HepG2 (cell line): ENCODE results near the gene LIPT2. TPM values are rescaled to one million over a fixed set of nuclear protein-coding genes. Genes with fewer than 3 reads are reported as not detected.

ENCODE experiments used
- GATAD2A ChIP-seq: IDR thresholded peaks from 2 replicates; pipeline ENCODE4 v1.6.1; 2016
- KDM2A ChIP-seq: sonication (generic); formaldehyde crosslinking; IDR thresholded peaks from 2 replicates; pipeline ENCODE4 v1.4.0; 2020; ENCODE audit warnings: low read depth, missing genetic modification reagents, borderline replicate concordance
- KLF12 ChIP-seq: sonication (generic); formaldehyde crosslinking; IDR thresholded peaks from 2 replicates; pipeline ENCODE4 v1.4.0; 2020; ENCODE audit warnings: missing genetic modification reagents, borderline replicate concordance
- KLF15 ChIP-seq: sonication (generic); formaldehyde crosslinking; IDR thresholded peaks from 2 replicates; pipeline ENCODE4 v1.8.1; 2023; ENCODE audit warnings: borderline replicate concordance, mild to moderate bottlenecking, inconsistent platforms, missing genetic modification reagents, mixed read lengths
- ONECUT2 ChIP-seq: sonication (generic); formaldehyde crosslinking; IDR thresholded peaks from 2 replicates; pipeline ENCODE4 v1.4.0; 2020; ENCODE audit warnings: missing genetic modification reagents
- PAWR ChIP-seq: sonication (generic); formaldehyde crosslinking; IDR thresholded peaks from 2 replicates; pipeline ENCODE4 v1.4.0; 2020; ENCODE audit warnings: missing genetic modification reagents, mild to moderate bottlenecking, borderline replicate concordance
- PRDM10 ChIP-seq: sonication (generic); formaldehyde crosslinking; IDR thresholded peaks from 2 replicates; pipeline ENCODE4 v1.4.0; 2020; ENCODE audit warnings: low read depth, missing genetic modification reagents
- TSC22D2 ChIP-seq: sonication (generic); formaldehyde crosslinking; IDR thresholded peaks from 2 replicates; pipeline ENCODE4 v1.5.1; 2020; ENCODE audit warnings: missing genetic modification reagents, mild to moderate bottlenecking, borderline replicate concordance
- YY1 ChIP-seq: IDR thresholded peaks from 2 replicates; pipeline ENCODE4 v1.6.1; 2011; ENCODE audit warnings: low read length, low read depth, moderate library complexity, mild to moderate bottlenecking; ENCODE audit not compliant: insufficient read depth, insufficient replicate concordance
- ZBTB2 ChIP-seq: sonication (generic); formaldehyde crosslinking; IDR thresholded peaks from 2 replicates; pipeline ENCODE4 v1.8.0; 2022; ENCODE audit warnings: low read depth, missing genetic modification reagents
- ZNF143 ChIP-seq: sonication (generic); formaldehyde crosslinking; IDR thresholded peaks from 2 replicates; pipeline ENCODE4 v1.4.0; 2020; ENCODE audit warnings: missing genetic modification reagents
- ZNF460 ChIP-seq: sonication (generic); formaldehyde crosslinking; IDR thresholded peaks from 2 replicates; pipeline ENCODE4 v1.5.1; 2020; ENCODE audit warnings: missing genetic modification reagents, mild to moderate bottlenecking, borderline replicate concordance
- ZNF512 ChIP-seq: sonication (generic); formaldehyde crosslinking; IDR thresholded peaks from 2 replicates; pipeline ENCODE4 v1.4.0; 2020; ENCODE audit warnings: mild to moderate bottlenecking, missing genetic modification reagents
- ZNF570 ChIP-seq: sonication (generic); formaldehyde crosslinking; IDR thresholded peaks from 2 replicates; pipeline ENCODE4 v1.4.0; 2020; ENCODE audit warnings: mild to moderate bottlenecking, missing genetic modification reagents, borderline replicate concordance
- ZNF572 ChIP-seq: sonication (generic); formaldehyde crosslinking; IDR thresholded peaks from 2 replicates; pipeline ENCODE4 v1.5.1; 2020; ENCODE audit warnings: mild to moderate bottlenecking, missing genetic modification reagents
- ZNF609 ChIP-seq: sonication (generic); formaldehyde crosslinking; IDR thresholded peaks from 2 replicates; pipeline ENCODE4 v1.4.0; 2020; ENCODE audit warnings: mild to moderate bottlenecking, missing genetic modification reagents, borderline replicate concordance
- ZNF749 ChIP-seq: sonication (generic); formaldehyde crosslinking; IDR thresholded peaks from 2 replicates; pipeline ENCODE4 v1.8.0; 2022; ENCODE audit warnings: mild to moderate bottlenecking, missing genetic modification reagents, moderate library complexity, borderline replicate concordance
- ZSCAN20 ChIP-seq: sonication (generic); formaldehyde crosslinking; IDR thresholded peaks from 2 replicates; pipeline ENCODE4 v1.4.0; 2020; ENCODE audit warnings: missing genetic modification reagents, mild to moderate bottlenecking, borderline replicate concordance
- polyA plus RNA-seq, 8 experiments: library from polyadenylated mRNA; depleted of rRNA in 3 of 8; stranded (reverse) in 7 of 8; unstranded in 1 of 8; fragments of >200 nt; fragmentation: Illumina TruSeq in 4 of 8; extraction: Trizol in 4 of 8; gene quantifications; 2 replicates each; pipeline versions ENCODE4 v1.2.1 to v1.2.3, GENCODE V29; 2011 to 2016; ENCODE audit warnings: low read depth in 4 of 8, missing spikeins in 1 of 8, mixed read lengths in 1 of 8; ENCODE audit not compliant: insufficient read depth in 1 of 8
- total RNA-seq, 5 experiments: library from RNA; depleted of rRNA; stranded (reverse); fragments of >200 nt; fragmentation: Illumina TruSeq; extraction: Trizol; gene quantifications; 2 replicates each; pipeline ENCODE4 v1.2.3, GENCODE V29; 2016; ENCODE audit warnings: low read depth in 1 of 5

LIPT2 gene
- total and polyA plus RNA-seq, 2 of the 13 experiments (the other 11 are each of a cell fraction or from before 2014, with no cell fraction given), result 3.0 to 5.6 TPM

GRCh38 chr11:74462009-74462408, 31.5 kb downstream of the LIPT2 start (continued):
- TF ChIP-seq PRDM10 (CRISPR knock-in tag) (peak; percentile 76; the same call in 1 of the 2 replicates), ZNF512 (CRISPR knock-in tag) (no peak), ZSCAN20 (no peak), ZNF460 (CRISPR knock-in tag) (no peak), ZNF609 (CRISPR knock-in tag) (no peak), GATAD2A (CRISPR knock-in tag) (peak; percentile 81), ZNF143 (CRISPR knock-in tag) (no peak), ZNF570 (CRISPR knock-in tag) (no peak), KLF12 (no peak), ZNF572 (CRISPR knock-in tag) (no peak), KDM2A (CRISPR knock-in tag) (0 out of 2 replicates have a peak, but pooled peaks have one; percentile 37), PAWR (CRISPR knock-in tag) (no peak), TSC22D2 (CRISPR knock-in tag) (no peak), ZNF749 (CRISPR knock-in tag) (no peak), ONECUT2 (CRISPR knock-in tag) (no peak), YY1 (peak; percentile 26), KLF15 (CRISPR knock-in tag) (no peak), ZBTB2 (CRISPR knock-in tag) (no peak)
